WTC11 (cell line): ENCODE measurements around the gene EVX1.

Experiments used
- ATF2 ChIP-seq: sonication (generic); formaldehyde crosslinking; IDR thresholded peaks from 2 replicates; pipeline ENCODE4 v1.8.1; 2022; ENCODE audit warnings: low read depth, missing genetic modification reagents, borderline replicate concordance
- CTCF ChIP-seq: fragments of 200-600 bp; IDR thresholded peaks from 2 replicates; pipeline ENCODE4 v1.8.0; 2022; ENCODE audit warnings: antibody characterized with exemption
- E2F1 ChIP-seq: sonication (generic); formaldehyde crosslinking; IDR thresholded peaks from 2 replicates; pipeline ENCODE4 v1.8.0; 2022; ENCODE audit warnings: mild to moderate bottlenecking, missing genetic modification reagents
- MAX ChIP-seq: sonication (generic); formaldehyde crosslinking; IDR thresholded peaks from 2 replicates; pipeline ENCODE4 v1.8.0; 2022; ENCODE audit warnings: mild to moderate bottlenecking, missing genetic modification reagents
- MYBL2 ChIP-seq: sonication (generic); formaldehyde crosslinking; IDR thresholded peaks from 2 replicates; pipeline ENCODE4 v1.8.1; 2023; ENCODE audit warnings: mild to moderate bottlenecking, moderate library complexity, missing genetic modification reagents
- NR2C2 ChIP-seq: sonication (generic); formaldehyde crosslinking; IDR thresholded peaks from 2 replicates; pipeline ENCODE4 v1.8.0; 2022; ENCODE audit warnings: mild to moderate bottlenecking, missing genetic modification reagents
- RELA ChIP-seq: sonication (generic); formaldehyde crosslinking; IDR thresholded peaks from 2 replicates; pipeline ENCODE4 v1.8.1; 2022; ENCODE audit warnings: missing genetic modification reagents, mild to moderate bottlenecking, borderline replicate concordance
- SP1 ChIP-seq: sonication (generic); formaldehyde crosslinking; conservative IDR thresholded peaks from 2 replicates; pipeline ENCODE4 v1.8.1; 2022; ENCODE audit warnings: missing genetic modification reagents
- TEAD4 ChIP-seq: sonication (generic); formaldehyde crosslinking; IDR thresholded peaks from 2 replicates; pipeline ENCODE4 v1.8.0; 2022; ENCODE audit warnings: mild to moderate bottlenecking, missing genetic modification reagents
- ZBTB21 ChIP-seq: sonication (generic); formaldehyde crosslinking; IDR thresholded peaks from 2 replicates; pipeline ENCODE4 v1.8.1; 2023; ENCODE audit warnings: mild to moderate bottlenecking, missing genetic modification reagents, borderline replicate concordance
- ZNF121 ChIP-seq: sonication (generic); formaldehyde crosslinking; IDR thresholded peaks from 2 replicates; pipeline ENCODE4 v1.8.0; 2023; ENCODE audit warnings: missing genetic modification reagents
- ZNF512 ChIP-seq: sonication (generic); formaldehyde crosslinking; IDR thresholded peaks from 2 replicates; pipeline ENCODE4 v1.8.1; 2022; ENCODE audit warnings: missing genetic modification reagents, borderline replicate concordance

GRCh38 chr7:27254625-27255024, 12.0 kb downstream of the EVX1 start:
- TF ChIP-seq TEAD4 (CRISPR knock-in tag) (no peak), CTCF (no peak), E2F1 (CRISPR knock-in tag) (no peak), NR2C2 (CRISPR knock-in tag) (no peak), MYBL2 (CRISPR knock-in tag) (no peak), SP1 (no peak), ZNF512 (CRISPR knock-in tag) (no peak), RELA (CRISPR knock-in tag) (no peak), ZNF121 (CRISPR knock-in tag) (no peak), ATF2 (CRISPR knock-in tag) (no peak), ZBTB21 (CRISPR knock-in tag) (no peak), MAX (CRISPR knock-in tag) (no peak)
